DND-41 (cell line): ENCODE results near the gene CYP27B1.

Source experiments
- ATAC-seq: fragments of 200-7000 bp; cut with Tn5 transposase; 3 replicates; pipeline ENCODE4 v1.9.1; 2021; ENCODE audit warnings: low read depth; ENCODE audit not compliant: insufficient read depth
- DNase-seq: peaks from one replicate; pipeline ENCODE4 v3.0.0-alpha.2; 2020
- H2AFZ ChIP-seq: 2 replicates; pipeline ENCODE4 v1.6.0; 2012; ENCODE audit warnings: low read depth, low read length
- H3K27ac ChIP-seq: 2 replicates; pipeline ENCODE4 v1.5.1; 2012; ENCODE audit warnings: low read length, inconsistent platforms
- H3K27me3 ChIP-seq: fragments of 200-600 bp; sonication (generic); 2 replicates; pipeline ENCODE4 v1.6.0; 2012; ENCODE audit warnings: low read length, mild to moderate bottlenecking, inconsistent platforms; ENCODE audit not compliant: insufficient read depth, poor library complexity
- H3K36me3 ChIP-seq: 2 replicates; pipeline ENCODE4 v1.5.1; 2012; ENCODE audit warnings: low read length, inconsistent platforms; ENCODE audit not compliant: insufficient read depth
- H3K4me1 ChIP-seq: 2 replicates; pipeline ENCODE4 v1.5.1; 2012; ENCODE audit warnings: mild to moderate bottlenecking, low read length; ENCODE audit not compliant: insufficient read depth
- H3K4me2 ChIP-seq: 2 replicates; pipeline ENCODE4 v1.6.0; 2012; ENCODE audit warnings: mild to moderate bottlenecking, moderate library complexity, low read length, inconsistent platforms; ENCODE audit not compliant: insufficient read depth
- H3K4me3 ChIP-seq, 2 experiments: fragments of 200-600 bp in 1 of 2; shearing (Covaris generic) in 1 of 2; 2 replicates each; pipeline ENCODE4 v1.5.1; 2012 to 2016; ENCODE audit warnings: inconsistent platforms in 2 of 2, low read length in 2 of 2, mild to moderate bottlenecking in 2 of 2, low read depth in 1 of 2, moderate library complexity in 1 of 2
- H3K79me2 ChIP-seq: 2 replicates; pipeline ENCODE4 v1.6.0; 2012; ENCODE audit warnings: low read length, inconsistent platforms; ENCODE audit not compliant: insufficient read depth
- H3K9ac ChIP-seq: 2 replicates; pipeline ENCODE4 v1.6.0; 2012; ENCODE audit warnings: low read depth, mild to moderate bottlenecking, inconsistent platforms, low read length, moderate library complexity
- H3K9me3 ChIP-seq: 2 replicates; pipeline ENCODE4 v1.5.1; 2012; ENCODE audit warnings: low read length, moderate library complexity, mild to moderate bottlenecking, inconsistent platforms; ENCODE audit not compliant: insufficient read depth, severe bottlenecking
- H4K20me1 ChIP-seq: 2 replicates; pipeline ENCODE4 v1.6.0; 2012; ENCODE audit warnings: low read length; ENCODE audit not compliant: insufficient read depth
- EZH2 ChIP-seq: IDR thresholded peaks from 3 replicates; pipeline ENCODE4 v1.6.1; 2012; ENCODE audit warnings: borderline replicate concordance, low read depth, mild to moderate bottlenecking, moderate library complexity, low read length, inconsistent platforms; ENCODE audit not compliant: severe bottlenecking
- TF ChIP-seq, protein P1 (sequence below): IDR thresholded peaks from 2 replicates; pipeline ENCODE4 v1.5.1; 2012; ENCODE audit warnings: borderline replicate concordance, low read length, moderate library complexity, mild to moderate bottlenecking; ENCODE audit not compliant: poor library complexity, severe bottlenecking; ENCODE audit errors: extremely low read depth

CYP27B1 gene

DNA sequence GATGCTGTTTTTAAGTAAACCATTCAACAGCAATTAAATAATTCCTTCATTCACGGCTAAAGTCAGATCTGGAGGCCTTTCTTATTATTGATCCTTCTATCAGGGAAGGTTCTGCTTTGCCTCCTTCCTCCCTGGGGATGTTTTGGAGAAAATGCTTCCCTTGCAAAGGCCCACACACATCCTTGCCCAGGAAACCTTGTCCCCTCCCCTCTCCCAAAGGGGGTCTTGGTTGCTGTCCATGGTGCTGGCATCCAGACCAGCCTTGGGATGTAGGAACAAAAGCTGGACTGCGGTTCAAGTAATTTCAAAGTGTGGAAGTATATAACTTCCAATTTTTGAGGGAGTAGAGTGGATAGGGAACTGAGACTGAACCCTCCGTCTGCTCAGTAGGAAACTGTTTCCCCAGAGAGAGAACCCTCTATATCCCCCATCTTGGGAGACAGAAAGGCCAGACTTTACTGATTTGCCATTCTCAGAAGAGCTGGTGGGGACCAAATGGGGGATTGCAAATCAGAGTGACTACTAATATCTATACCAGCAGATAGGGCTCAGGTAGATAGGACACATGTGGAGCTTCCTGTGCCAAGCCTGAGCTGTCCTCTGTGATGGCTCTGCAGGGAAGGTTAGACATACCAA, 6.4 kb downstream of the CYP27B1 start:
- Histone ChIP-seq H3K9ac (no peak overlapping the region), H4K20me1 (peaks cover 40% of the 10 kb centered on the region), H3K27ac (no peak overlapping the region), H3K36me3 (peaks cover 38% of the 10 kb centered on the region), H3K9me3 (no peaks in the 10 kb centered on the region), H2AFZ (no peak overlapping the region), H3K27me3 (no peaks in the 10 kb centered on the region), H3K4me3 (no peak overlapping the region), H3K4me1 (peaks cover 15% of the 10 kb centered on the region), H3K79me2 (peaks cover 15% of the 10 kb centered on the region), H3K4me2 (no peak overlapping the region)
- DNase-seq (peak; percentile 43), ATAC-seq (no peak)
- no peak for TF ChIP-seq EZH2

DNA sequence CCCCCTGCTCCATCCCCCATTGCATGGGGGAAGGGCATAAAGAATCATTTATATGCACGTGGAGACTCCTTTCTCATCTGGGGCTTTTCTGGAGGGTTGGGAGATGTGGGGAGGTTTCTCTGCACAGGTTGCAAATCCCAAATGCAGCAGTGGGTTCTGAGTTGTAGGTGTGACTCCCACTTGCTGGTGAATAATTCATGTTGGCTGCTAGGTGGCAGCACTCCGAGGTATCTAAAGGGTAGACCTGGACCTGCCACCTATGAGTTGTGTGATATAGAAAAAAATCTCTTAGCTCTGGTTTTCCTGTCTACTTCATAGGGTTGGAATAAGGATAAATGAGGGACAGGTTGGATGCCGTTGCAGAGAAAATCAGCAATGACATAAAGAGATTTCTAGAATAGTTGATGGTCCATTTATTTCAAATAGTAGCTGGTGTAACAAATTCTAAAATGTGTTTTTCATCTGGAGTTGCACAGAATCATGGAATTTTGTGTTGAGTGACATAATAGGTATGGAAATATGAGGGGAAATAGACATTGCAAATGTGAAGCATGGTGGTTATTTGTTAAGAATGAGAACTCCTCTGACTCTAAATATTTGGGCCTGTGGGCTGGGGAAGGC, 7.4 kb downstream of the CYP27B1 start:
- H4K20me1 ChIP-seq: peaks cover 40% of the 10 kb centered on the region
- H3K4me2 ChIP-seq: no peak overlapping the region
- no peak for TF ChIP-seq EZH2
- TF ChIP-seq, protein P1, sequence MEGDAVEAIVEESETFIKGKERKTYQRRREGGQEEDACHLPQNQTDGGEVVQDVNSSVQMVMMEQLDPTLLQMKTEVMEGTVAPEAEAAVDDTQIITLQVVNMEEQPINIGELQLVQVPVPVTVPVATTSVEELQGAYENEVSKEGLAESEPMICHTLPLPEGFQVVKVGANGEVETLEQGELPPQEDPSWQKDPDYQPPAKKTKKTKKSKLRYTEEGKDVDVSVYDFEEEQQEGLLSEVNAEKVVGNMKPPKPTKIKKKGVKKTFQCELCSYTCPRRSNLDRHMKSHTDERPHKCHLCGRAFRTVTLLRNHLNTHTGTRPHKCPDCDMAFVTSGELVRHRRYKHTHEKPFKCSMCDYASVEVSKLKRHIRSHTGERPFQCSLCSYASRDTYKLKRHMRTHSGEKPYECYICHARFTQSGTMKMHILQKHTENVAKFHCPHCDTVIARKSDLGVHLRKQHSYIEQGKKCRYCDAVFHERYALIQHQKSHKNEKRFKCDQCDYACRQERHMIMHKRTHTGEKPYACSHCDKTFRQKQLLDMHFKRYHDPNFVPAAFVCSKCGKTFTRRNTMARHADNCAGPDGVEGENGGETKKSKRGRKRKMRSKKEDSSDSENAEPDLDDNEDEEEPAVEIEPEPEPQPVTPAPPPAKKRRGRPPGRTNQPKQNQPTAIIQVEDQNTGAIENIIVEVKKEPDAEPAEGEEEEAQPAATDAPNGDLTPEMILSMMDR: peak; percentile 58

DNA sequence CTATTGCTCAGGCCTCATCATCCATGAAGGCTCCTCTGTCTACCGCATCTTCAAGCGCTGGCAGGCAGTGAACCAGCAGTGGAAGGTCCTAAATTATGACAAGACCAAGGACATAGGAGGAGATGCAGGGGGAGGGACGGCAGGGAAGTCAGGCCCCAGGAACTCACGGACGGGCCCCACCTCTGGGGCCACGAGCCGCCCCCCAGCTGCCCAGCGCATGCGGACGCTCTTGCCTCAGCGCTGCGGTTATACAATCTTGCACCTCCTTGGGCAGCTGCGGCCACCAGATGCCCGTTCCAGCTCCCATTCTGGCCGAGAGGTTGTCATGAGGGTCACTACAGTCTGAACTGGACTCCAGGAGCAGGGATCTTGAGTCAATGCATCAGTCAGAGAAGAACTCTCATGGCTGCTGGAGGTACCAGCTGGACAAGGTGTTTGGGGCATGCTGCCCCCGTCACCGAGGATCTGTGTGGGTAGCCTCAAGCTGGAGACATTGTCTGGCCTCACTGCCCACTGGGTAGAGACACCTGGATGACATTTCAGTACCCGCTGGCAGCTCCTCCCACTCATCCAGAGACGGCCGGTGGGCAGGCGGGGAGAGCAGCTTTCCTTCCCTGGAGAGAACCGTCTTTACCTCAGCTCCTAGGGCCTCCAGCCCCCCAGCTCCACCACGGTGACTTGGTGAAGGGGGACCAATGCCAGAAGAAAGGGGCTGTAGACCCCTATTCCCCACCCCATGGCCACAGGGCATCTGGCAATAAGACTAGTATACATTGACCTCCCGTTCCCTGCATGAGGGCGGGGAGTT, 8.1 kb downstream of the CYP27B1 start:
- H3K27ac ChIP-seq: no peak overlapping the region
- H4K20me1 ChIP-seq: peaks cover 40% of the 10 kb centered on the region
- no peaks in the 10 kb centered on the region for H3K27me3 ChIP-seq
- DNase-seq (no peak), ATAC-seq (no peak)
- no peak overlapping the region for H3K4me2 ChIP-seq
- TF ChIP-seq, protein P1: no peak
- TF ChIP-seq EZH2: no peak
- peaks cover 15% of the 10 kb centered on the region for H3K79me2 ChIP-seq
- H3K4me1 ChIP-seq: peaks cover 24% of the 10 kb centered on the region
- no peaks in the 10 kb centered on the region for H3K9me3 ChIP-seq
- no peak overlapping the region for H2AFZ ChIP-seq
- H3K9ac ChIP-seq: no peak overlapping the region
- peaks cover 38% of the 10 kb centered on the region for H3K36me3 ChIP-seq
- no peak overlapping the region for H3K4me3 ChIP-seq

More for the DNA sequence above, 7.4 kb downstream of the CYP27B1 start:
- no peak overlapping the region for H2AFZ ChIP-seq
- H3K79me2 ChIP-seq: peaks cover 15% of the 10 kb centered on the region
- no peaks in the 10 kb centered on the region for H3K27me3 ChIP-seq
- H3K4me1 ChIP-seq: peaks cover 18% of the 10 kb centered on the region
- H3K27ac ChIP-seq: no peak overlapping the region
- no peaks in the 10 kb centered on the region for H3K9me3 ChIP-seq
- peak; percentile 37 for DNase-seq
- no peak overlapping the region for H3K9ac ChIP-seq
- no peak overlapping the region for H3K4me3 ChIP-seq
- ATAC-seq: no peak
- H3K36me3 ChIP-seq: peaks cover 38% of the 10 kb centered on the region

DNA sequence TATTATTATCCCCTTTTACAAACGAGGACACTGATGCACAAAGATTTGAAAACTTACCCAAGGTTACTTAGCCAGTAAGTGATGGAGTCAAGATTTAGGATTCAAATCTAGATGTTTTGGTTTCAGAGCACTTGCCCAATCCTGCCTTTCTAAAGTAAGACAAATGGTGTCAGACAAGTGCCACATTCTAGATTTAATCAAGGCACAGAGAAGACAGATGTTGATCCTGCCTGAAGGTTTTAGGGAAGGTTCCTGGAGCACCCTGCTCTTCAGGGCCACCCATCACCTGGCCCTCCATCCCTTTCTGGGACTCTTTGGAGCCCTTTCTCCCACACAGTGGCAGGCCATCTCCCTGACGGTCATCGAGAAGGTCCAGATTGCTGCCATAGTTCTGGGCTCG, 9.1 kb downstream of the CYP27B1 start:
- Histone ChIP-seq H3K4me3 (no peak overlapping the region), H3K27me3 (no peaks in the 10 kb centered on the region), H3K9ac (no peak overlapping the region), H2AFZ (no peak overlapping the region), H3K4me1 (peaks cover 30% of the 10 kb centered on the region), H3K36me3 (peaks cover 38% of the 10 kb centered on the region), H3K4me2 (no peak overlapping the region), H3K79me2 (peaks cover 16% of the 10 kb centered on the region), H3K27ac (no peak overlapping the region), H3K9me3 (no peaks in the 10 kb centered on the region), H4K20me1 (peaks cover 40% of the 10 kb centered on the region)
- ATAC-seq (no peak), DNase-seq (no peak)
- no peak for TF ChIP-seq EZH2
- TF ChIP-seq, protein P1: no peak
